ENCODE measurements around the gene IL36A.

The IL36A gene

GRCh38 chr2:113007250-113007649 is 2.0 kb downstream of the IL36A start:
- no peak for DNase-seq (ENCODE audit: low spot score)

- no peak for DNase-seq (ENCODE audit: low spot score)
Observed at GRCh38 chr2:113009622-113010021, 4.4 kb downstream of the IL36A start.

GRCh38 chr2:113010088-113010487 is 4.8 kb downstream of the IL36A start:
- DNase-seq (ENCODE audit: low spot score), result no peak

GRCh38 chr2:113011108-113011507 is 5.8 kb downstream of the IL36A start:
- no peak for DNase-seq (ENCODE audit: low spot score)

GRCh38 chr2:113012436-113013335 is 7.4 kb downstream of the IL36A start:
- no peak for DNase-seq (ENCODE audit: low spot score)

- no peak for DNase-seq (ENCODE audit: low spot score)
Observed at GRCh38 chr2:113013336-113013661, 8.0 kb downstream of the IL36A start.

GRCh38 chr2:113014067-113014466 is 8.8 kb downstream of the IL36A start:
- DNase-seq (ENCODE audit: low spot score), result no peak

GRCh38 chr2:113015042-113015441 is 9.8 kb downstream of the IL36A start:
- no peak for DNase-seq (ENCODE audit: low spot score)

- DNase-seq (ENCODE audit: low spot score), result no peak
Observed at GRCh38 chr2:113015655-113016054, 10.4 kb downstream of the IL36A start.

GRCh38 chr2:113018509-113018908 is 13.2 kb downstream of the IL36A start:
- DNase-seq (ENCODE audit: low spot score), result no peak

GRCh38 chr2:113021312-113021711 is 16.1 kb downstream of the IL36A start:
- no peak for DNase-seq (ENCODE audit: low spot score)

GRCh38 chr2:113024764-113025163 is 19.5 kb downstream of the IL36A start:
- no peak for DNase-seq (ENCODE audit: low spot score)

GRCh38 chr2:113025737-113026136 is 20.5 kb downstream of the IL36A start:
- DNase-seq (ENCODE audit: low spot score), result no peak

- DNase-seq (ENCODE audit: low spot score), result no peak
Observed at GRCh38 chr2:113027691-113028090, 22.4 kb downstream of the IL36A start.

- DNase-seq (ENCODE audit: low spot score), result no peak
Observed at GRCh38 chr2:113028112-113028511, 22.9 kb downstream of the IL36A start.

- no peak for DNase-seq (ENCODE audit: low spot score)
Observed at GRCh38 chr2:113032737-113033136, 27.5 kb downstream of the IL36A start.

GRCh38 chr2:113034016-113034415 is 28.8 kb downstream of the IL36A start:
- DNase-seq (ENCODE audit: low spot score), result no peak

GRCh38 chr2:113036763-113037162 is 31.5 kb downstream of the IL36A start:
- no peak for DNase-seq (ENCODE audit: low spot score)

GRCh38 chr2:113038291-113038690 is 33.0 kb downstream of the IL36A start:
- DNase-seq (ENCODE audit: low spot score), result no peak

- no peak for DNase-seq (ENCODE audit: low spot score)
Observed at GRCh38 chr2:113039158-113039557, 33.9 kb downstream of the IL36A start.

- no peak for DNase-seq (ENCODE audit: low spot score)
Observed at GRCh38 chr2:113039719-113040118, 34.5 kb downstream of the IL36A start.

- peak; percentile 39 for DNase-seq (ENCODE audit: low spot score)
Observed at GRCh38 chr2:113041871-113042270, 36.6 kb downstream of the IL36A start.

GRCh38 chr2:113046465-113046864 is 41.2 kb downstream of the IL36A start:
- DNase-seq (ENCODE audit: low spot score), result no peak
